ENCODE results near the gene BRD2. TPM values are rescaled to one million over a fixed set of nuclear protein-coding genes. Genes with fewer than 3 reads are reported as not detected.

Gene BRD2
- total RNA-seq, 1 experiment from 2014 or later: 252 TPM

DNA sequence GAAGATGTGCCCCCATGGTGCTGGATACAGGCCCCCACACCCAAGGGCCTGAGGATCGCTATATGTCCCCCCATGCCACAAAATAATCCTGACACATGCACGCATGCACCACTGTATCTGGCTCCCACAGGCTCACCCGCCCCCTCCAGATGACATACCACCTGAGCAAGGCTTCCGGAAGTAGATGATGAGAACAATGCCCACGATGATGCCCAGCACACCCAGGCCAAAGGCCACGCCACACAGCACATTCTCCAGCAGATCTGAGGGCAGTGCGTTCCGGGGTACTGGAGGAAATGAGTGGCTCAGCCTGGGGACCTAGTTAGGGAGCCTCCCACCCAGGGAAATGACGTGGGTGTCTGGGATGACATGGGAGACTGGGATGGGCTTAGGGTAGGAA, 19.3 kb upstream of the BRD2 start:
- peaks cover 3% of the 10 kb centered on the region; the same call in 1 of the 2 replicates for H3K4me1 ChIP-seq (ENCODE audit: insufficient read depth, low read length)
- no peaks in the 10 kb centered on the region for H3K27me3 ChIP-seq (ENCODE audit: insufficient read depth, low read length)
- Mint-ChIP-seq H3K27me3 (ENCODE audit: low read depth) (peaks cover 3% of the 10 kb centered on the region; the same call in 1 of the 2 replicates), H3K27ac (no peak overlapping the region), H3K4me3 (peak overlapping the region in 1 of 2 experiments; percentile 8; a peak in 2 of 5 replicates), H3K9me3 (no peaks in the 10 kb centered on the region), H3K36me3 (ENCODE audit: insufficient read depth in 1 of 3, low read depth in 3 of 3) (no peaks in the 10 kb centered on the region), H3K4me1 (peaks cover 20 to 23% of the 10 kb centered on the region in 2 experiments)
- no peaks in the 10 kb centered on the region for H3K79me2 ChIP-seq (ENCODE audit: insufficient read depth, low read length)
- H2AFZ ChIP-seq (ENCODE audit: low read length): no peak overlapping the region
- H2BK15ac ChIP-seq (ENCODE audit: low read depth, low read length): no peak overlapping the region
- H4K8ac ChIP-seq (replicated peaks; ENCODE audit: insufficient read length, low read depth, low read length): no peak overlapping the region
- no peak overlapping the region for H2BK5ac ChIP-seq (ENCODE audit: insufficient read length, low read length)
- no peaks in the 10 kb centered on the region for H3K79me1 ChIP-seq (ENCODE audit: insufficient read depth, low read depth, low read length, poor library complexity, severe bottlenecking)
- H3K23me2 ChIP-seq (ENCODE audit: insufficient read length, low read depth, low read length, poor library complexity, severe bottlenecking): no peaks in the 10 kb centered on the region
- no peak overlapping the region for H3K4me2 ChIP-seq (ENCODE audit: insufficient read depth, insufficient read length, low read length)
- no peak overlapping the region for H3K56ac ChIP-seq (ENCODE audit: insufficient read length, low read depth, low read length)
- H3K18ac ChIP-seq (ENCODE audit: insufficient read length, low read depth, low read length): no peak overlapping the region
- H2BK120ac ChIP-seq (ENCODE audit: low read depth, low read length, poor library complexity, severe bottlenecking): no peak overlapping the region
- H4K91ac ChIP-seq (ENCODE audit: insufficient read length, low read depth, low read length): no peak overlapping the region
- H3T11ph ChIP-seq (ENCODE audit: low read length): no peak overlapping the region
- no peak for DNase-seq
- H2BK20ac ChIP-seq (ENCODE audit: low read depth, low read length, poor library complexity, severe bottlenecking): no peak overlapping the region
- TF ChIP-seq, protein P1, sequence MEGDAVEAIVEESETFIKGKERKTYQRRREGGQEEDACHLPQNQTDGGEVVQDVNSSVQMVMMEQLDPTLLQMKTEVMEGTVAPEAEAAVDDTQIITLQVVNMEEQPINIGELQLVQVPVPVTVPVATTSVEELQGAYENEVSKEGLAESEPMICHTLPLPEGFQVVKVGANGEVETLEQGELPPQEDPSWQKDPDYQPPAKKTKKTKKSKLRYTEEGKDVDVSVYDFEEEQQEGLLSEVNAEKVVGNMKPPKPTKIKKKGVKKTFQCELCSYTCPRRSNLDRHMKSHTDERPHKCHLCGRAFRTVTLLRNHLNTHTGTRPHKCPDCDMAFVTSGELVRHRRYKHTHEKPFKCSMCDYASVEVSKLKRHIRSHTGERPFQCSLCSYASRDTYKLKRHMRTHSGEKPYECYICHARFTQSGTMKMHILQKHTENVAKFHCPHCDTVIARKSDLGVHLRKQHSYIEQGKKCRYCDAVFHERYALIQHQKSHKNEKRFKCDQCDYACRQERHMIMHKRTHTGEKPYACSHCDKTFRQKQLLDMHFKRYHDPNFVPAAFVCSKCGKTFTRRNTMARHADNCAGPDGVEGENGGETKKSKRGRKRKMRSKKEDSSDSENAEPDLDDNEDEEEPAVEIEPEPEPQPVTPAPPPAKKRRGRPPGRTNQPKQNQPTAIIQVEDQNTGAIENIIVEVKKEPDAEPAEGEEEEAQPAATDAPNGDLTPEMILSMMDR (conservative IDR thresholded peaks at IDR 0.05): no peak
- no CpG with 5 or more reads among the region's 9 CpGs for WGBS (ENCODE audit: extremely low coverage, insufficient read length, low lambda C conversion rate)
- H4K20me1 ChIP-seq (ENCODE audit: control insufficient read depth, insufficient read depth, insufficient read length): no peaks in the 10 kb centered on the region
- no peaks in the 10 kb centered on the region for H3K9me3 ChIP-seq (ENCODE audit: control insufficient read depth, low read depth, low read length)
- no peak overlapping the region for H3K23ac ChIP-seq (ENCODE audit: insufficient read length, low read depth, low read length)
- no peak overlapping the region for H2BK12ac ChIP-seq (ENCODE audit: insufficient read length, low read depth, low read length)
- H3K27ac ChIP-seq (ENCODE audit: insufficient read length, low read depth, low read length): no peak overlapping the region
- no peak overlapping the region for H3K14ac ChIP-seq (ENCODE audit: insufficient read depth, low read length)
- no peak overlapping the region for H2AK5ac ChIP-seq (ENCODE audit: insufficient read length, low read length)
- H3K9ac ChIP-seq (ENCODE audit: extremely low read depth, insufficient read length, low read length): no peak overlapping the region
- H3K4ac ChIP-seq (ENCODE audit: low read depth, low read length): no peak overlapping the region
- no peak overlapping the region for H4K5ac ChIP-seq (ENCODE audit: insufficient read length, low read depth, low read length)
